WTC11 (cell line): ENCODE data around the gene RHOJ.

Source experiments
- E2F1 ChIP-seq: sonication (generic); formaldehyde crosslinking; IDR thresholded peaks from 2 replicates; pipeline ENCODE4 v1.8.0; 2022; ENCODE audit warnings: mild to moderate bottlenecking, missing genetic modification reagents
- ESRRA ChIP-seq: sonication (generic); formaldehyde crosslinking; IDR thresholded peaks from 2 replicates; pipeline ENCODE4 v1.8.1; 2022; ENCODE audit warnings: mild to moderate bottlenecking, missing genetic modification reagents, borderline replicate concordance
- ETV6 ChIP-seq: sonication (generic); formaldehyde crosslinking; IDR thresholded peaks from 2 replicates; pipeline ENCODE4 v1.8.1; 2022; ENCODE audit warnings: mild to moderate bottlenecking, missing genetic modification reagents
- FOXK1 ChIP-seq: sonication (generic); formaldehyde crosslinking; IDR thresholded peaks from 2 replicates; pipeline ENCODE4 v1.8.0; 2022; ENCODE audit warnings: mild to moderate bottlenecking, moderate library complexity, missing genetic modification reagents
- MAX ChIP-seq: sonication (generic); formaldehyde crosslinking; IDR thresholded peaks from 2 replicates; pipeline ENCODE4 v1.8.0; 2022; ENCODE audit warnings: mild to moderate bottlenecking, missing genetic modification reagents
- SMAD3 ChIP-seq: sonication (generic); formaldehyde crosslinking; IDR thresholded peaks from 2 replicates; pipeline ENCODE4 v1.8.0; 2022; ENCODE audit warnings: missing genetic modification reagents, mild to moderate bottlenecking, borderline replicate concordance
- ZNF121 ChIP-seq: sonication (generic); formaldehyde crosslinking; IDR thresholded peaks from 2 replicates; pipeline ENCODE4 v1.8.0; 2023; ENCODE audit warnings: missing genetic modification reagents
- ZSCAN18 ChIP-seq: fragments of 250-450 bp; sonication (Bioruptor Pico); IDR thresholded peaks from 2 replicates; pipeline ENCODE4 v2.1.2; 2022; ENCODE audit warnings: mild to moderate bottlenecking, moderate library complexity
- TF ChIP-seq, protein P1 (sequence below): fragments of 200-600 bp; IDR thresholded peaks from 2 replicates; pipeline ENCODE4 v1.8.0; 2022; ENCODE audit warnings: antibody characterized with exemption

GRCh38 chr14:63167044-63167443, 37.2 kb upstream of the RHOJ start:
- TF ChIP-seq, protein P1, sequence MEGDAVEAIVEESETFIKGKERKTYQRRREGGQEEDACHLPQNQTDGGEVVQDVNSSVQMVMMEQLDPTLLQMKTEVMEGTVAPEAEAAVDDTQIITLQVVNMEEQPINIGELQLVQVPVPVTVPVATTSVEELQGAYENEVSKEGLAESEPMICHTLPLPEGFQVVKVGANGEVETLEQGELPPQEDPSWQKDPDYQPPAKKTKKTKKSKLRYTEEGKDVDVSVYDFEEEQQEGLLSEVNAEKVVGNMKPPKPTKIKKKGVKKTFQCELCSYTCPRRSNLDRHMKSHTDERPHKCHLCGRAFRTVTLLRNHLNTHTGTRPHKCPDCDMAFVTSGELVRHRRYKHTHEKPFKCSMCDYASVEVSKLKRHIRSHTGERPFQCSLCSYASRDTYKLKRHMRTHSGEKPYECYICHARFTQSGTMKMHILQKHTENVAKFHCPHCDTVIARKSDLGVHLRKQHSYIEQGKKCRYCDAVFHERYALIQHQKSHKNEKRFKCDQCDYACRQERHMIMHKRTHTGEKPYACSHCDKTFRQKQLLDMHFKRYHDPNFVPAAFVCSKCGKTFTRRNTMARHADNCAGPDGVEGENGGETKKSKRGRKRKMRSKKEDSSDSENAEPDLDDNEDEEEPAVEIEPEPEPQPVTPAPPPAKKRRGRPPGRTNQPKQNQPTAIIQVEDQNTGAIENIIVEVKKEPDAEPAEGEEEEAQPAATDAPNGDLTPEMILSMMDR: no peak
- TF ChIP-seq ZSCAN18 (no peak), E2F1 (CRISPR knock-in tag) (no peak), MAX (no peak), ESRRA (CRISPR knock-in tag) (no peak), FOXK1 (CRISPR knock-in tag) (no peak), SMAD3 (CRISPR knock-in tag) (no peak), ZNF121 (CRISPR knock-in tag) (no peak), ETV6 (CRISPR knock-in tag) (no peak)
